A673 (cell line): ENCODE measurements around the gene MATN1.

Source experiments
- CTCF ChIP-seq: fragments of 300-800, 200-600 bp; sonication (generic); conservative IDR thresholded peaks from 2 replicates; pipeline ENCODE4 v1.5.1; 2017; ENCODE audit warnings: low read depth, mild to moderate bottlenecking, antibody characterized with exemption, low read length, moderate library complexity, mixed read lengths
- EZH2 ChIP-seq: fragments of 200-600 bp; sonication (generic); IDR thresholded peaks from 2 replicates; pipeline ENCODE4 v1.6.1; 2017; ENCODE audit warnings: borderline replicate concordance, low read depth, mild to moderate bottlenecking, mixed read lengths, antibody characterized with exemption, low read length; ENCODE audit not compliant: poor library complexity, severe bottlenecking

- TF ChIP-seq CTCF = no peak
- TF ChIP-seq EZH2 = no peak
Measured at GRCh38 chr1:30758785-30759380, 35.5 kb upstream of the MATN1 start.
